Suppressor macrophage treated with lipopolysaccharide for 4 hours (primary cell): ENCODE results near the gene RAD51B.
"Not testable (repeated sequence)": the region's sequence is repeated elsewhere in the genome, so short reads cannot be mapped to it uniquely, and the experiment has no call there.

Source experiments
- DNase-seq: peaks from one replicate; pipeline ENCODE4 v3.0.0-alpha.2; 2020

RAD51B gene

DNA sequence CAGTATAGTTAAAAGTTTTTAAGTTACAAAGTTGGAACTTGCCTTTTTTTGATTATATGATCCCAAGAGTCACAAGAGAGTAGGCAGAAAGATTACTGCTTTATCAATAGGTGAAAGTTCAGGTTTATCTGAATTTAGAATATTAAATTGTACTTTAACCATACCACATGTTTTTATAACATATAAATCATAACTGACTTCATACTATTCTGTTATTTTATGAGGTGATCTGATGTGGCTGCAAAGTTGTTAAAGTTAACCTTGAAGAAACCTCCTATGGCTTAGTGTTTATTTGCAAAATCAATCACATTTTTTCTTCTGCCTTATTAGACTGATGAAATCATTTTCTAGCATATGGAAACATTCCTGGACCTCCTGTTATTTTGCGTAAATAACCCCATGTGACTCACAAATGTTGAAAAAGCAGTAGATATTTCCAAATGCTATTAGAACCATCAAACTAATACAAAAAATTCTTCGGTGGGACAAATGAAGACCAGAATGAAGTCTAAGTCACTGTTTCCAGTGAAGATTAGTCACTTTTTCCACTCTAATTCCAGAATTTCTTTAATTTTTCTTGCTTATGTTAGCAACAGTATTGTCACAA lies 132.1 kb downstream of the RAD51B start:
- no peak for DNase-seq

DNA sequence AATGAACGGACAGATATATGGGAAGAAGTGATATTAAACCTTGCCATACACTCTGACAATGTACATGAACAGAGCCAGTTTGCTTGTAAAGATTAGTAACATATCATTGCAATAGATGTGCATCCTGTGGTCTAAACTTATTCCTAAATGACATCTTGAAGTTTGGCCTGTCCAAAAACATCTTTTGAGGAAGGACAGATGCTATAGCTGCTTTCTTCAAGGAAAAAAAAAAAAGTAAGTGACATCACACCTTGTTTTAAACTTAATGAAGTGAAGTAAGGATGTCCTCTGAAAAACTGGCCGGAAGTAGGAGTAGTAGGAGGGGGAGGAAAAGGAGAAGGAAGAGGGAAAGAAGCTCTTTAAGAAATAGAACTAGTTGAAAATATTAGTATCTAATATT lies 132.8 kb downstream of the RAD51B start:
- no peak for DNase-seq

DNA sequence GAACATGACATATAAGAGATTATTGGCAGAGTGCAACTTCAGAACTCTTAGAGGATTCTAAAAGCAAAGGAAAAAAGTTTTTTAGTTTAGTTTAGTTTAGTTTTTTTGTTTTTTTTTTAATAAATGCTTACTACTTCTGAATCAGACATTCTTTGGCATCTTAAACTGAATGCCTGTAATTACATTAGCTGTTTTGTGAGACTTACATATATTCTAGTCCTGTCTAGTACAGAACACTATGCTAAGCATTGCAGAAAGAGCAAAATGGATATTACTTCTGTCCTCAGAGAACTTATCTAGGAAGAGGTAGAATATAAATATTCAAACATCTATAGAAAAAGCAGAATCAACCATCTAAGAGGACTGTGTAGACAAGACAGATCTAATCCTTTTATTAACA lies 133.2 kb downstream of the RAD51B start:
- no peak for DNase-seq

DNA sequence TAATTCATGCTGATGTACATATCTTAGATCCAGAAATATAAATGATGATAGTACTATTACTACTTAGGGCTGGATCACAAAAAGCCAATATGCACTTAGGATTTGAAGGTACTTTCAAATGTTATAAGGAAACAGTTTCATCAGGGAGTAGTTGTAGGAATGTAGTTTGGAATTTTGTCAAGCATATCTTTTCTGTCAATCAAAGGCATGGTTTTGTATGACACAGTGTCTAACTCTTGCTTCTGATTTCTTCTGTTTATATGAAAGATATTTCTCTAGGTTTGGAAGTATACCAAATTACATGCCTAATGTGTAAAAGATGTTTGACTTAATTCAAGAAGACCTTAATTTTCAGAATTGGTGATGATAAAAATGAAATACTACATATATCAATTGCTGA lies 135.7 kb downstream of the RAD51B start:
- no peak for DNase-seq

DNA sequence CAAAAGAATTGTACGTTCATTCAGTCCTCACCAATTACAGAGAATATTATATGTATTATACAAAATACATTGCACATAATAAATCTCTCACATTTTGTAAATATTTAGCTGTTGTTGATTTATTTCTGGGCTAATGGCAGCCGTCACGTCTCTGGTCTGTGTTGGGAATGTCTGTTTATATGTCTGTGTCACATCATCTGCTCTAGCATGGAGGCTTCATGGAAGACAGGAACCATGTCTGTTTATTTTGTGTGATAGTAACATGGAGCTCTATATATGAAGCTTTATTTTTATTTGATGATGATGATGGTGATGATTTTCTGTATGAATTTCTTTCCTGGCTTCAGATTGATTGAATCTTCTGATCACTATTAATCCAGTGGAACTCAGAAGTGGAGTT lies 138.4 kb downstream of the RAD51B start:
- no peak for DNase-seq

DNA sequence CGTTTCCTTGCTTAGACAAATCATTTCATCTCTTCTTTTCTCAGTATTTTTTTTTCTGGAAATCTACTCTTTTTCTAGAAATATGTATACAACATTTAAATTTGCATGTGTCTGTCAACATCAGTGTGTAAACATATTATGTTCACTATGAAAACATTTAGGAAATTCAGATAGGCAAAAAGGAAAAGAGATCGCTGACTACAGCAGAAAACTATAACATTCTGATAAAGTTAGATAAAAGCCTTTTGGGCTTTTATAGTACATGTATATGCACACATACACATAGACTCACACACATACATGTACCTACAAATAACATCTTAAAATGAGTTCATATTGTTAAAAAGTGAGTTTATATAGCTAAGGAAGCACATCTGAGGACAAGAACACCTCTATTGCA lies 142.1 kb downstream of the RAD51B start:
- no peak for DNase-seq

DNA sequence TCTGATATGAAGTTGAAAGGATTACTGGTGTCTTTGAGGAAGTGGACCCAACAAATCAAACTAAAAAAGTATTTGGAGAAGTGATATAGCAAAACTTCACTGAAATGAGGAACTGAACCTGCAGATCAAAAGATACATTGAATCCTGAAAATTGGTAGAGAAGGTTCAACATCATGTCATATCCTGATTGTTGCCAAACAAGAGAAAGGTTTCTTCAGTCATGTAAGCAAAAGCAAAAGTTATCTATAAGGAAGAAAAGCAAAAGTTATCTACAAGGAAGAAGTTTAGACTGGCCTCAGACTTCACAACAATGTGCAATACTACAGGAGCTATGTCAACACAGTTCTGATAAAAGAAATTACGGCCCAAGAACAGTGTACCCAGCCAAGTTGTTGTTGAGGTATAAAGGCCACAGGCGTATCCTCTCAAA lies 142.7 kb downstream of the RAD51B start:
- peak; percentile 81 for DNase-seq

DNA sequence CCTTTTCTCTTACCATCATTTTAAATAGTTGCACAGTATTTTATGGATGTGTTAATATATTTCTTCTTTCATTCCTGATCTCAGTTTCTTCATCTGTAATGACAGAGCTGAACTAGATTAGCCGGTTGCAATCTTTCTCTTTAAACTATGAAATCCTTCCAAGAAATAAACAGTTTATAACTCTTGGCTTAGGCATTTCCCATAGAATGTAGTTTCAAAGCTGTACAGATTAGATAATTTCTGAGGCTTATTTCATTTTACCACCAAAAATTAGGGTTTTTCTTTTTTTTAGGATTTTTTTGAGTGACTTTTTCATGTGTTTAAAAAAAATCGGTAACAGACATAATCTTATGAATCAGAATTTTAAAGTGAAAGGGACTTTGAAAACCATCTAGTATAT lies 144.0 kb downstream of the RAD51B start:
- no peak for DNase-seq

DNA sequence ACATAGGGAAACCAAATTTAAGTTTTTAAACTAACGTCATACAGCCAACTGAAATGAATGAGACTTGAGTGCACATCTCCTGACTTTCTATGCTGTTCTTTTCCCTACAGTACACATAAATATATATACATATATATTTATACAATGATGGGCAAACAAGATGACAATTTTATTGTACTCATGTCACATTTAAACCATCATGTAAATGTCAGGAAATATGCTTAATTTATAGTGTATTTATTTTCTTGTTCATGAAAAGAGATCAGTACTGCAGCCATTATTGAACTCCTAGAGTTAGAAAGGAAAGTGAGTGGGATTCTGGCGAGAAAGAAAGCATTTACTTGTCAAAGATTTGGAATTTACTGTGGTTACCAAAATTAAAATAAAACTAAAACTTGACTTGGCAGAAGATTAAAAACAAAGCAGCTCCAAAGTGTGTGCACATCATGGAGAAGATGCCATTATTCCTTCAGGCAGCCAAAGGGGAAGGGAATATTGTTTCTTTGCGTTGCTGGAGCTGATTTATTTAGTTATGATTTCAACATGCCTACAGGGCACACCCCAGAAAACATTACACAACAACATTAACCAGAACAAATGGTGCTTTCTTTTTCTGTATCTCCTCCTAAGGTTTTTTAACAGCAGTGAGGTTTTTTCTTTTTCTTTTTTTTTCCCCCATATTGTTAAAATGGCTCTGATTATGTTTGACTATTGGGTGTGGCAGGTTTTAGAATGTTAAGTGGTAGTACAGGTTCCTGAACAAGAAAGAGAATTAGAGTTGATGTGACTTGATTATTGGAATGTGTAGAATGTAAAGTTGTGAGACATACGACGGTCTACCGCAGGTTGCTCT lies 144.6 kb downstream of the RAD51B start:
- DNase-seq, result peak; percentile 65

DNA sequence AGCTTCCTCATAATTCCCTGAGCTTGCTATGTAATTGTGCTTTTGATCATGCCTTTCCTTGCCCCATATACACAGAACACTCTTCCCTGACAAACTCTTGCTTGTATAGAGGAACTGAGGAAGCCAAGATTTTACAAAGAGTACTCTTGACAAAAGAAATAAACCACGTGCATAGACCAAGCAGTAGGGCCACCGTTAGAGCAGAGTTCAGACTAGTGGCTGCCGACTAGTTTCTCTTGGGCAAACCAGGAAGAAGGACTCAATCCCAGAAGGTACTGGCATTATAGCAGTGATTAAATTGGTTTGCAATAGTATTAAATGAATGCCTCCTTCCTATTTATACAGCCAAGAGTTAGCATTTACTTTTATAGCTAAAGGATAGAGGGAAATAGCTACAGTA lies 146.1 kb downstream of the RAD51B start:
- DNase-seq, result no peak

DNA sequence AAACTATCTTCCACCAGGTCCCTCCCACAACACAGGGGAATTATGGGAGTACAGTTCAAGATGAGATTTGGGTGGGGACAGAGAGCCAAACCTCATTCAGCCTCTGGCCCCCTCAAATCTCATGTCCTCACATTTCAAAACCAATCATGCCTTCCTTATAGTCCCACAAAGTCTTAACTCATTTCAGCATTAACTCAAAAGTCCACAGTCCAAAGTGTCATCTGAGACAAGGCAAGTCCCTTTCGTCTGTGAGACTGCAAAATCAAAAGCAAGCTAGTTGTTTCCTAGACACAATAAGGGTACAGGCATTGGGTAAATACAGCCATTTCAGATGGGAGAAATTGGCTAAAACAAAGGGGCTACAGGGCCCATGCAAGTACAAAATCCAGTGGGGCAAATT lies 147.6 kb downstream of the RAD51B start:
- DNase-seq, result no peak

DNA sequence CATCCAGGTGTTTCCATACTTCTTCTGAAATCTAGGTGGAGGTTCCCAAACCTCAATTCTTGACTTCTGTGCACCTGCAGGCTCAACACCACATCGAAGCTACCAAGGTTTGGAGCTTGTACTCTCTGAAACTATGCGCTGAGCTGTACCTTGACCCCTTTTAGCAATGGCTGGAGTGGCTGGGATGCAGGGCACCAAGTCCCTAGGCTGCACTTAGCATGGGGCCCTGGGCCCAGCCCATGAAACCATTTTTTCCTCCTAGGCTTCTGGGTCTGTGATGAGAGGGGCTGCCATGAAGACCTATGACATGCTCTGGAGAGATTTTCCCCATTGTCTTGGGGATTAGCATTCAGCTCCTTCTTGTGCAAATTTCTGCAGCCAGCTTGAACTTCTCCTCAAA lies 148.4 kb downstream of the RAD51B start:
- DNase-seq, result not testable (repeated sequence)

DNA sequence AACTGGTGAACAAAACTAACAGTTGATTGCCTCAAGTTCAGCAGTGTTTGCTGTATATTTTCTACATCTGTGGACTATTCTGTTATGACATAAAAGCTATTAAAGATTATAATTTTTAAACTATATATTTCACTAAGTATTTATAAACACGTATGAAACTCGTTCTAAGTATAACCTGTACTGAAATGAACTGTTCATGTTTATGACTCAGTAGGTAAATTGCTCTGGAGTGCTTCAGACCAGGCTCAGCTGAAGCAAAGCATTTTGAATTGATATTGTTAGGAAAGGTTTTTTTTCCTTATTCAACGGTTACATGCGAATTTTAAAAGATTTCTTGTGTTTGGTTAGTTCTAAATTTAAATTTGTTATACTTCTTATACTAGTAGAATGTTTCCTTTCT lies 151.3 kb downstream of the RAD51B start:
- DNase-seq, result no peak

DNA sequence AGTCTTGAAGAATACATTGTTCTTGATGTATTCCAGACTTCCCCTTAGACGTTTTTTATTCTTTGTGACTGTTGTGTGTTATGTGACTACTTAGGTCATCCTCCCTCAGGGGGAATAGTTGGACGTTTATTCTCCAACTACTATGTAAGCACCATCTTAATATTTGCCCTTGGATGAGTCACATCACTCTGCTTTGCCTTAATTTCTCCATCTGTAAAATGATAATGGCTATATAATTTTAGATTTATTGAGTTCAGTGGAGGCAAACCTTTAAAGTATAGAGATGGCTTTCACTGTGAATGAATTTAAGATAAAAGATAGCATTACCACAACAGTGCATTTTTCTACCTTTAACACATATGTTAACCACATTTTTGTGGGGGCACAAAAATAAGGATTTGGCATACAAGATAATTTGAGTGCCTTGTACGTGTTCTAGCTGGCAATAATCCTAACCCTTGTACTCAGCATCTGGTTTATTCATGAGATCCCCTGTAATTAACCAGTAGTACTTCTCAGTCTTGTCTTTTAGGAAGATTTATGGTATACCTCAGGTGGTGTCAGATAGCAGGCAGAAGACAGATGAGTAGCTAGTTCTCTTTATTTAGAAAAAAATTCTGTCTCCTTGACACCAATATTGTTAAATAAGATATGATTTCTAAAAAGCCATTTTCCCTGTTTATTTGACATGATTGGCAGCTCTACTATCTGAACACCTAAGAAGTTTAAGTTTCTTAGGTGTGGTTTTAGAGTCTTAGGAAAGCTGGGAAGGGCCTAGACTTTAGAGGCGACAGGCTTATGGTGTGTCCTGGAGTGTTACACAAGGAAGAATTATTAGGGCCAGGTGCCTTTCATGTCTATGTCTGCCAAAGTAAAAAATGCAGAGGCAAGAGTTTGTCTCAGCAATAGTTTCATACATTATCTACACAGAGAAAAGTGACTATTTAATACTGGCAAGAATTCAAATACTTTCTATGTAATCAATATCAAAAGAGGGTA lies 152.3 kb downstream of the RAD51B start:
- DNase-seq, result no peak

DNA sequence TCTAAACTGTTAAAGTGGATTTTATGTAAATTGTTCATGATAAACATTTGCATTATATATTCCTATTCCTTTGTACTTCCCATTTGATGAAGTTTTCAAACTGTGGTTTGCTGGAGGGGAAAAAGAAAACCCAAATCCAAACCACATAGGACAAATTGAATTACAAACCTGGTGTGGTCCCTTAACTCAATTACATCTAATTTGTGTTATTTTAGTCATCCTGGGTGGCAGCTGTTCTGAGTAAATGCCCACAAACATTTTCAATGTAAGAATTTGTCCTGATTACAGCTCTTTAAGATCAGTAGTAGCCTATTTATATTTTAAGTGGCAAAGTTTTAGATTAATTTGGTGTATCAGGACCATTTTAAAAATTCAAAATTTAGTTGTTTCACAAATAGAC lies 153.9 kb downstream of the RAD51B start:
- no peak for DNase-seq

DNA sequence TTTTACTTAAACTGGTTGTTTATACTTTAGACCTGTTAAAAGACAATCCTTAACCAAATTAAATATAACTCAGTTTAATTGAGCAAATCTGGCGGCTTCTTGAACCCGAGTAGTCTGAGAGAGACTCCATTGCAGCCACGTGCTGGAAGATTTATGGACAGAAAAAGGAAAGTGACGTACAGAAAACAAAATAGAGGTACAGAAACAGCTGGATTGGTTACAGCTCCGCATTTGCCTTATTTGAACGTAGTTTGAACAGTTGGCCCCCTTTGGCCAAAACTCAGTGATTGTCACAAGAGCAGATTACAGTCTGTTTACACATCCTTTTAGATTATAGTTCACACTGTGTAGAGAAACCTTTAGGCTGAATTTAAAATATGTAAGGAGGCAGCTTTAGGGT lies 155.9 kb downstream of the RAD51B start:
- no peak for DNase-seq

DNA sequence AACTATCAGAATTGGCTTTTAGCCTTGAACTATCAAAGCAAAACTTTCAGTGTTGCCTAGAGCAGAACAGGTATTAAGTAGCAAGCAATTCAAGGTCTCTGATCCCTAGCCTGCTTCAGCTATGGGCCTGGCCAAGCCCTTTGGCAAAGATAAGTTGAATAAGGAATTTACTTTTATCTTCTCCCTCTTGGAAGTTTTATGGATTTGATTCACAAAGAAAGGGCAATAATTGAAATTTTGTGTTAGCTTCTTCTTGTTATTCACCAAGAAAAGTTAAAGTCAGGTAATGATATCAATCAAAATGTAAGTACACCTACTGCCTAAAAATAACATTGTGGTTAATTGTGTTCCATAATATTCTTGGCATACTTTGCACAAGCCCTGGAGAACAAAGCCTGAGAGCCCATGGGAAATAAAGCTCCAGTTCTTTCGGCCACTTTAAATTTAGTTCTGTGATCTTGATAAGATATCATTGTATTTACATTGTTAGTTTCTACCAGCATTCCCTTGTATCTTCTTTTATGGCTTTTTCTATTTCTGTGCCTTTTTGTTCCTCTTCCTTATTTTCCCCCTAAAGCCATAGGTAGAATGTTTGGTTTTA lies 158.0 kb downstream of the RAD51B start:
- no peak for DNase-seq

DNA sequence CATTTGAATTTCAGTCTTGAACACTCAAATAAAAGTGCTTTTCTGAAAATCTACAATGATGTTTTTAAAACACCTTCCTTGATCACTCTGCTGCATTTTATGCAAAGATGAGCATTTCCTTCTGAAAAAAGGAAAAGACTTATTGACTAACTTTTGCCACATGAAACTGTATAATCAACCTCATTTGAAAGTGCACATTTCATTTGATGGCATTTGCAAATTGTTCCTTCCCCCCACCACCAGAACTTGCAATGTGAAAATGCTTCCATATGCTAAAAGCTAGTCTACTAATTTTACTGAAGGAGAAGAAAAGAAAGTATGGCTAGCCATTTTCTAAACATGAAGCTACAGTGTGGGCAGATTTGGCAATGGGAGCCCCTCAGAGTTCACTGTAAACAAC lies 159.2 kb downstream of the RAD51B start:
- no peak for DNase-seq

DNA sequence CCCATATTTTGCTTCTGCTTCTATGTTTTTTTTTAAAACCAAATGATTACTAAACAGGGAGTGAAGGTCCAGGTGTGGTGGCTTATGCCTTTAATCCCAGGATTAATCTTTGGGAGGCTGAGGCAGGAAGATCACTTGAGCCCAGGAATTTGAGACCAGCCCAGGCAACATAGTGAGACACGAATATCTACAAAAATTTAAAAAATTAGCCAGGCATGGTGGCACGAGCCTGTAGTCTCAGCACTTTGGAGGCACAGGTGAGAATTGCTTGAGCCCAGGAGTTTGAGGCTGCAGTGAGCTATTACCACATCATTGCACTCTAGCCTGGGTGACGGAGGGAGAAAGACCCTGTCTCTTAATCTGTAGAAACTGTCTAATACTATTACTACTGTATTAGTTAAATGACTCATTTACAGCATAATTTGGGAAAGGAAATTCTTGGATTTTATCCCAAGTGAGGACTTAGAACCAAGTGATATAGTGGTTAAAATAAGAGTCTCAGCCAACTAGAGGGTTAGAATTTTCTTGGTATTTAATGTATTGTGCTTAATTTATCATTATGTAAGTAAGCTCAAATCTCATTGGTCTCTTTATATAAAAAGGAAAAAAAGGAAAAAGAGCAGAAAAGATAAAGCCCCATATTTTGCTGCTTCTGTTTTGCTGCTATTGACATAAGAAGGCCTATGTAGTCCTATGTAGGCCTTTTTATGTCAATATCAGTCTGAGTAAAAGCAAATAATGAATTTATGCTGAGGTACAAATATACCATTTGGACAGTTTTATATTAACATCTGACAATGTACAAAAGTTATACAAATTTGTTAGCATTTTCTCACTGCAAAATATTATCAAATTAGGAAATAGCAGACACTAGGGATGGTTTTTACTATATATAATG lies 163.4 kb downstream of the RAD51B start:
- no peak for DNase-seq

DNA sequence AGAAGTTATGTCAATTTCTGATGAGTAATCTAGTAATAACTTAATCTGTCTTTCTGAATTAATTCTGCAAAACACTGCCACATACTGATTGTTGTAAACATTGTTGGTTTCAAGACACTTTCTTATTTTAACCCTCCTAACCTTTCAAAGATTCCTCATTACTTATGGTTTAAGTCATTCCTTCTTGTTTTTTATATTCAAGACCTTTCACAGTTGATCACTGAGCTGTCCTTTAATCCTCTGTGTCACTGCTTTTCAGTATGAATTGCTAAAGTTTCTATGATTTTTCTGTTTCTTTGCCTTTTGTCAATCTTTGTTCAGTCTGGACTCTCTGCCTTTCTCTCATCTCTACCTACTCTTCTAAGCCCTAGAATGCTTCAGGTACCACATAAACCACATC lies 164.7 kb downstream of the RAD51B start:
- DNase-seq, result peak; percentile 18

DNA sequence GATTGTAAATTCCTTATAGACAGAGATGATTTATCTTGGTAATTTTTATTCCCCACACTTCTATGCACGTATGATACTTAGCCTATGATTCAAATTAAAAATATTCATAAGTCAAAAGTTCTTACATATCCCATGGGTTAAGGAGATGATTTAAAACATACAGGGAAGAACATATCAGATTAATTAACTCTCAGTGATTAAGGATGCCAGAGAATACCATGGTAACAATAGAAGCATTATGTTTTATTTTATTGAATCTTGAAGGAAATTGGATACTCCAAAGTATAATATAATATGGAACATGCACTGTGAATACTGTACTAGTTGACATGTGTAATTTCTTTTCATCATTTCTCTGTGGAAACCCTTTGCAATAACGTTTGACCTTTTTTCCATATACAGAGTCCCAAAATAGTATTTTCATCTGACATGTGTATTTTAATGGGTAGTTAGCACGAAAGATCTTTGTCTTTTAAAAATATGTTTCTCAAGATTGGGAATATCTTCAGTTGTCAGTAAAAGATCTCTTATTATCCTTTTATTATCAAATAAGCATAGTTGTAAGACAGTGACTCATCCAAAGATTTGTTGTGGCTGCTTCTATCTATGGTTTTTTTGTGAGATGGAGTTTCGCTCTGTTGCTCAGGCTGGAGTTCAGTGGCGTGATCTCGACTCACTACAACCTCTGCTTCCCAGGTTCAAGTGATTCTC lies 166.7 kb downstream of the RAD51B start:
- DNase-seq, result no peak
